Fibroblast of lung (primary cell): ENCODE data around the gene CTSZ. TPM values are rescaled to one million over a fixed set of nuclear protein-coding genes. Genes with fewer than 3 reads are reported as not detected.

ENCODE experiments used
- DNase-seq, 2 donors: peaks; one replicate each; pipeline versions ENCODE4 v3.0.0 to v3.0.0-alpha.2; 2010; ENCODE audit warnings: low read depth in 2 of 2
- H2AFZ ChIP-seq: 2 replicates; pipeline ENCODE4 v1.5.1; 2012; ENCODE audit warnings: low read length, control low read depth, inconsistent platforms
- H3K27ac ChIP-seq: 2 replicates; pipeline ENCODE4 v1.5.1; 2011; ENCODE audit warnings: low read length, control low read depth; ENCODE audit not compliant: insufficient read depth
- H3K27me3 ChIP-seq: 2 replicates; pipeline ENCODE4 v1.5.1; 2011; ENCODE audit warnings: mild to moderate bottlenecking, low read length; ENCODE audit not compliant: control insufficient read depth, insufficient read depth
- H3K36me3 ChIP-seq: 2 replicates; pipeline ENCODE4 v1.5.1; 2011; ENCODE audit warnings: low read length; ENCODE audit not compliant: control insufficient read depth, insufficient read depth
- H3K4me1 ChIP-seq: 2 replicates; pipeline ENCODE4 v1.5.1; 2011; ENCODE audit warnings: low read length; ENCODE audit not compliant: control insufficient read depth, insufficient read depth; ENCODE audit errors: extremely low read depth
- H3K4me2 ChIP-seq: 2 replicates; pipeline ENCODE4 v1.5.1; 2011; ENCODE audit warnings: low read length, control low read depth; ENCODE audit not compliant: insufficient read depth; ENCODE audit errors: extremely low read depth
- H3K4me3 ChIP-seq, 4 experiments: fragments of 200-600 bp in 1 of 4; sonication (generic) in 1 of 4; replicated peaks in 1 of 4; 2 replicates each; pipeline ENCODE4 v1.5.1; 2011 to 2016; ENCODE audit warnings: low read length in 4 of 4, low read depth in 3 of 4, mild to moderate bottlenecking in 3 of 4, control low read depth in 2 of 4, inconsistent platforms in 1 of 4, mixed read lengths in 1 of 4; ENCODE audit not compliant: insufficient read depth in 1 of 4; ENCODE audit errors: control extremely low read depth in 1 of 4
- H3K79me2 ChIP-seq: 2 replicates; pipeline ENCODE4 v1.5.1; 2012; ENCODE audit warnings: mild to moderate bottlenecking, low read length, inconsistent platforms; ENCODE audit not compliant: control insufficient read depth, insufficient read depth
- H3K9ac ChIP-seq: 2 replicates; pipeline ENCODE4 v1.5.1; 2011; ENCODE audit warnings: mild to moderate bottlenecking, low read length, control low read depth; ENCODE audit not compliant: insufficient read depth
- H3K9me3 ChIP-seq: 2 replicates; pipeline ENCODE4 v1.5.1; 2012; ENCODE audit warnings: low read depth, low read length; ENCODE audit not compliant: control insufficient read depth, insufficient read depth
- H4K20me1 ChIP-seq: 2 replicates; pipeline ENCODE4 v1.5.1; 2011; ENCODE audit warnings: low read length; ENCODE audit not compliant: control insufficient read depth, insufficient read depth; ENCODE audit errors: extremely low read depth
- CTCF ChIP-seq, 2 donors: IDR thresholded peaks in 1 of 2; conservative IDR thresholded peaks in 1 of 2; 1 replicate in 1 of 2; 2 replicates in 1 of 2; pipeline ENCODE4 v1.5.1; 2011 to 2012; ENCODE audit warnings: low read length in 2 of 2, control low read depth in 1 of 2, inconsistent platforms in 1 of 2, low read depth in 1 of 2, mild to moderate bottlenecking in 1 of 2
- EZH2 ChIP-seq: IDR thresholded peaks from 2 replicates; pipeline ENCODE4 v1.5.1; 2012; ENCODE audit warnings: low read length, control low read depth, mild to moderate bottlenecking; ENCODE audit errors: missing control alignments
- polyA plus RNA-seq, 2 donors: library from polyadenylated mRNA; depleted of rRNA in 1 of 2; stranded (reverse) in 1 of 2; unstranded in 1 of 2; fragments of >200 nt; gene quantifications; 2 replicates each; pipeline ENCODE4 v1.2.1, GENCODE V29; 2011 to 2012; ENCODE audit warnings: missing spikeins in 1 of 2
- total RNA-seq: library from RNA; depleted of rRNA; stranded (reverse); fragments of >200 nt; gene quantifications from 2 replicates; pipeline ENCODE4 v1.2.1, GENCODE V29; 2014

The CTSZ gene
- total and polyA plus RNA-seq, 2 donors (not counting 1 experiment from before 2014, with no cell fraction given), result 201 to 250 TPM

- TF ChIP-seq EZH2 (no peak), CTCF (conservative IDR thresholded peaks at IDR 0.05 in 1 of 2, IDR thresholded peaks at IDR 0.05 in 1 of 2; ENCODE audit: low read depth in 1 of 2, low read length in 2 of 2) (no peak)
- Histone ChIP-seq H3K27ac (no peak overlapping the region), H3K9me3 (no peaks in the 10 kb centered on the region), H3K9ac (no peak overlapping the region), H3K4me2 (no peak overlapping the region), H4K20me1 (no peaks in the 10 kb centered on the region), H3K4me3 (no peak overlapping the region), H2AFZ (no peak overlapping the region), H3K36me3 (peaks cover 27% of the 10 kb centered on the region), H3K27me3 (no peaks in the 10 kb centered on the region), H3K4me1 (peaks cover 2% of the 10 kb centered on the region), H3K79me2 (no peaks in the 10 kb centered on the region)
- no peak for DNase-seq
Observed at GRCh38 chr20:58997141-58997770, 9.8 kb downstream of the CTSZ start.

GRCh38 chr20:58996226-58996611, 10.8 kb downstream of the CTSZ start:
- peaks cover 24% of the 10 kb centered on the region for H3K36me3 ChIP-seq

More at GRCh38 chr20:58996226-58996611, 10.8 kb downstream of the CTSZ start:
- Histone ChIP-seq H3K9ac (no peak overlapping the region), H3K79me2 (no peaks in the 10 kb centered on the region), H3K9me3 (no peaks in the 10 kb centered on the region), H4K20me1 (no peaks in the 10 kb centered on the region), H3K27ac (no peak overlapping the region), H3K4me2 (no peak overlapping the region), H3K4me3 (no peak overlapping the region), H2AFZ (no peak overlapping the region), H3K4me1 (peaks cover 2% of the 10 kb centered on the region), H3K27me3 (no peaks in the 10 kb centered on the region)
- no peak for TF ChIP-seq CTCF (conservative IDR thresholded peaks at IDR 0.05 in 1 of 2, IDR thresholded peaks at IDR 0.05 in 1 of 2; ENCODE audit: low read depth in 1 of 2, low read length in 2 of 2)
- TF ChIP-seq EZH2, result no peak
- no peak for DNase-seq
